ENCODE results near the gene SKI. TPM values are rescaled to one million over a fixed set of nuclear protein-coding genes. Genes with fewer than 3 reads are reported as not detected.

The SKI gene
- total RNA-seq, 1 experiment from 2014 or later = 89.5 TPM

GRCh38 chr1:2241820-2242219 lies 13.7 kb downstream of the SKI start:
- H3K4me3 Mint-ChIP-seq = no peak overlapping the region; a peak in 1 of 5 replicates
- no peaks in the 10 kb centered on the region; the same call in 1 of the 2 replicates for H3K4me1 ChIP-seq (ENCODE audit: insufficient read depth, low read length)

More at GRCh38 chr1:2241820-2242219, 13.7 kb downstream of the SKI start:
- no peak overlapping the region for H3K9ac ChIP-seq (ENCODE audit: extremely low read depth, insufficient read length, low read length)
- no peak overlapping the region for H4K8ac ChIP-seq (replicated peaks; ENCODE audit: insufficient read length, low read depth, low read length)
- peak overlapping the region; percentile 75; the same call in 1 of the 2 replicates for H3K14ac ChIP-seq (ENCODE audit: insufficient read depth, low read length)
- H2BK120ac ChIP-seq (ENCODE audit: low read depth, low read length, poor library complexity, severe bottlenecking) = peak overlapping the region; percentile 42
- no peak overlapping the region for H2AFZ ChIP-seq (ENCODE audit: low read length)
- no peaks in the 10 kb centered on the region for H3K9me3 ChIP-seq (ENCODE audit: control insufficient read depth, low read depth, low read length)
- peaks cover 38 to 45% of the 10 kb centered on the region in 2 experiments for H3K4me1 Mint-ChIP-seq
- no peak overlapping the region for H3K4me2 ChIP-seq (ENCODE audit: insufficient read depth, insufficient read length, low read length)
- TF ChIP-seq CTCF (conservative IDR thresholded peaks at IDR 0.05) = no peak
- H2BK15ac ChIP-seq (ENCODE audit: low read depth, low read length) = no peak overlapping the region
- H2BK20ac ChIP-seq (ENCODE audit: low read depth, low read length, poor library complexity, severe bottlenecking) = no peak overlapping the region
- peaks cover 2% of the 10 kb centered on the region for H3K79me1 ChIP-seq (ENCODE audit: insufficient read depth, low read depth, low read length, poor library complexity, severe bottlenecking)
- peaks cover 3% of the 10 kb centered on the region for H4K20me1 ChIP-seq (ENCODE audit: control insufficient read depth, insufficient read depth, insufficient read length)
- no peak overlapping the region for H3K23ac ChIP-seq (ENCODE audit: insufficient read length, low read depth, low read length)
- no peaks in the 10 kb centered on the region for H3K27me3 ChIP-seq (ENCODE audit: insufficient read depth, low read length)
- H3K4ac ChIP-seq (ENCODE audit: low read depth, low read length) = no peak overlapping the region
- no peak overlapping the region for H2BK5ac ChIP-seq (ENCODE audit: insufficient read length, low read length)
- H3K23me2 ChIP-seq (ENCODE audit: insufficient read length, low read depth, low read length, poor library complexity, severe bottlenecking) = no peaks in the 10 kb centered on the region
- H3K36me3 Mint-ChIP-seq (ENCODE audit: insufficient read depth in 1 of 3, low read depth in 3 of 3) = peaks cover 13 to 32% (median 23%) of the 10 kb centered on the region in 3 experiments
- WGBS (ENCODE audit: extremely low coverage, insufficient read length, low lambda C conversion rate) = no CpG with 5 or more reads among the region's 13 CpGs
- no peak overlapping the region for H2BK12ac ChIP-seq (ENCODE audit: insufficient read length, low read depth, low read length)
- H4K5ac ChIP-seq (ENCODE audit: insufficient read length, low read depth, low read length) = no peak overlapping the region
- no peak overlapping the region for H3K27ac ChIP-seq (ENCODE audit: insufficient read length, low read depth, low read length)
- H3K9me3 Mint-ChIP-seq = no peaks in the 10 kb centered on the region
- H3K27me3 Mint-ChIP-seq (ENCODE audit: low read depth) = no peaks in the 10 kb centered on the region
- peak overlapping the region; percentile 36 to 65 (median 51); a peak in 6 of 7 replicates for H3K27ac Mint-ChIP-seq
- H4K91ac ChIP-seq (ENCODE audit: insufficient read length, low read depth, low read length) = no peak overlapping the region
- no peak for DNase-seq
- H3K18ac ChIP-seq (ENCODE audit: insufficient read length, low read depth, low read length) = peak overlapping the region; percentile 51
- H2AK5ac ChIP-seq (ENCODE audit: insufficient read length, low read length) = no peak overlapping the region
- H3K56ac ChIP-seq (ENCODE audit: insufficient read length, low read depth, low read length) = no peak overlapping the region
- H3T11ph ChIP-seq (ENCODE audit: low read length) = no peak overlapping the region
- H3K79me2 ChIP-seq (ENCODE audit: insufficient read depth, low read length) = peaks cover 67% of the 10 kb centered on the region
